SK-N-MC (cell line): ENCODE results near the gene TSR3.

Experiments used
- EZH2 ChIP-seq: fragments of 200-600 bp; sonication (generic); IDR thresholded peaks from one replicate; pipeline ENCODE4 v1.6.1; 2017; ENCODE audit warnings: antibody characterized with exemption
- POLR2AphosphoS5 ChIP-seq: IDR thresholded peaks from 2 replicates; pipeline ENCODE4 v1.6.1; 2012; ENCODE audit warnings: mild to moderate bottlenecking, low read depth, low read length, borderline replicate concordance

DNA sequence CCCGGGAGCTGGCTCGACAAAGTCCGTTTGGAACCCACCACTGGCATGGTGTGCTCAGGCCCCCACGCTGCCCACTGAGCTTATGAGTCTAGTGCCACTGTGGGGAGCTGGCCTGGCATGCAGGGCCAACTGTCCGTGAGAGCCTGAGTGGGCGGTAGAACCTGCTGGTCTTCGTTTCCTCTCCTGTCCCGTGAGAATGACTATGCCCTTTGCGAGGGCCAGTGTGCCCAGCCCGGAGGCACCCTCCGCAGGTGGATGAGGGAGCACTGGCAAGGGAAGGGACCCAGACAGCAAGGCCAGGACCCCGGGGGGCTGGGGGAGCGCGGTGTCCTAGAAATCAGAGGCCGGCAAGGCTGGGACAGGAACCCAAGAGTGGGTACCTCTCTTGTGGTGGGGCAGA lies 15.1 kb downstream of the TSR3 start:
- TF ChIP-seq POLR2AphosphoS5 (no peak), EZH2 (no peak)
